GM19193 (cell line): ENCODE measurements around the gene MAP1B.

ENCODE experiments used
- POLR2A ChIP-seq: IDR thresholded peaks from 4 replicates; pipeline ENCODE4 v1.6.1; 2011; ENCODE audit not compliant: insufficient read depth, insufficient read length; ENCODE audit errors: extremely low read depth

MAP1B gene

GRCh38 chr5:72121052-72121779 lies 13.9 kb downstream of the MAP1B start:
- TF ChIP-seq POLR2A = no peak

- TF ChIP-seq POLR2A = no peak
These were observed 14.6 kb downstream of the MAP1B start for GRCh38 chr5:72121780-72122445.

GRCh38 chr5:72122602-72123001 lies 15.3 kb downstream of the MAP1B start:
- TF ChIP-seq POLR2A = no peak

GRCh38 chr5:72123764-72124376 lies 16.6 kb downstream of the MAP1B start:
- TF ChIP-seq POLR2A = no peak

GRCh38 chr5:72125271-72125940 lies 18.1 kb downstream of the MAP1B start:
- TF ChIP-seq POLR2A = no peak

- no peak for TF ChIP-seq POLR2A
These were observed 18.8 kb downstream of the MAP1B start for GRCh38 chr5:72125941-72126620.

GRCh38 chr5:72126796-72127195 lies 19.5 kb downstream of the MAP1B start:
- no peak for TF ChIP-seq POLR2A

GRCh38 chr5:72129725-72130124 lies 22.4 kb downstream of the MAP1B start:
- no peak for TF ChIP-seq POLR2A

- TF ChIP-seq POLR2A = no peak
These were observed 23.1 kb downstream of the MAP1B start for GRCh38 chr5:72130351-72130761.

- no peak for TF ChIP-seq POLR2A
These were observed 26.1 kb downstream of the MAP1B start for GRCh38 chr5:72133212-72133990.

- no peak for TF ChIP-seq POLR2A
These were observed 27.1 kb downstream of the MAP1B start for GRCh38 chr5:72134226-72134899.

- TF ChIP-seq POLR2A = no peak
These were observed 30.6 kb downstream of the MAP1B start for GRCh38 chr5:72137826-72138409.

GRCh38 chr5:72138943-72139521 lies 31.8 kb downstream of the MAP1B start:
- TF ChIP-seq POLR2A = no peak

- no peak for TF ChIP-seq POLR2A
These were observed 33.4 kb downstream of the MAP1B start for GRCh38 chr5:72140711-72141110.
